Occipital lobe (tissue), 2 donors: ENCODE data around the gene TMEM198. TPM values are rescaled to one million over a fixed set of nuclear protein-coding genes. Genes with fewer than 3 reads are reported as not detected.

Experiments
- DNase-seq: peaks from one replicate; lab custom pipeline; 2025; lab: John Stamatoyannopoulos, UW
- total RNA-seq: library from RNA; depleted of rRNA; stranded (reverse); fragments of >200 nt; gene quantifications from one replicate; pipeline ENCODE4 v1.2.3, GENCODE V29; 2014

Gene TMEM198
- total RNA-seq, 1 donor from 2014 or later = 14.0 TPM

DNA sequence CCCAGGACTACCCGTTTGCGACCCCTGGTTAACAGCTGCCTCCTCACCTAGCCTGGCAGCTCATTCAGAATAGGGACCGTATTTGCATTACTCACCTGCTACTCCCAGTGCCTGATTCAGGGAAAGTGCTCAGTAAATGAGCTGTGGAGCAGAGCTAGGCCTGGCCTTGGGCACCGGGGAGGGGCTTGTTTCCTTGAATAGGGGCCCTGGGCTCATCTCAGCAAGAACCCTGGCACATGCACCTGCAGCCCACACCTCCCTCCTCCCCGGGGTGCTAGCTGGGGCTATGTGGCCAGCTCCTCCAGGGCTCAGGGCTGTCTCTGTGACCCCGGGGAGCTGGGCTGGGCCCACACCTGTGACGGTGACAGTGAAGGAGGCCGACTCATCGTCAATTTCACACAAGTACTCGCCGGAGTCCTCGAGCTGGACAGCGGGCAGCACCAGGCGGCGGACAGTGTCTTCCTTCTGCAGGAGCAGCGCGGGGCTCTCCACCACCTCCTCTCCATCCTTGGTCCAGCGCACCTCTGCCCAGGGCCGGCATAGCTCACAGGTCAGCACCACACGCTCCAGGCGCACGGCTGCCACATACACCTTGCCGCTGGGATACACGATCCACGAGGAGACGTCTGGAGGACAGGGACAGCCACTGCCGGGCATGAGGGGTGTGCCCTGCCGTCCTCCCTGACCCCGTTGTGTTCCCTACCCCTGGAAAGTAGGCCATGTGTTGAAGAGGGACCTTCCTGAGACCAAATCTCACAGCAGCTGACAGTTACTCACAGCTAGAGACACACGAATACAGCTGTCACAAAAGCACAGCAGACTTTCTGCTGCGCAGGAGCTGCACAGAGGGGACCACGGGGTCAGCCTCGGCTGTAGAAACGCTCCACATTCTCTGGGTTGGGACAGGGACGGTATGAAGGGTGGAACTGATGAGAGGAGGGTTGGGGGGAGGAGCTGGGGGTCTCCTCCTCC, 18.5 kb downstream of the TMEM198 start:
- no peak for DNase-seq

DNA sequence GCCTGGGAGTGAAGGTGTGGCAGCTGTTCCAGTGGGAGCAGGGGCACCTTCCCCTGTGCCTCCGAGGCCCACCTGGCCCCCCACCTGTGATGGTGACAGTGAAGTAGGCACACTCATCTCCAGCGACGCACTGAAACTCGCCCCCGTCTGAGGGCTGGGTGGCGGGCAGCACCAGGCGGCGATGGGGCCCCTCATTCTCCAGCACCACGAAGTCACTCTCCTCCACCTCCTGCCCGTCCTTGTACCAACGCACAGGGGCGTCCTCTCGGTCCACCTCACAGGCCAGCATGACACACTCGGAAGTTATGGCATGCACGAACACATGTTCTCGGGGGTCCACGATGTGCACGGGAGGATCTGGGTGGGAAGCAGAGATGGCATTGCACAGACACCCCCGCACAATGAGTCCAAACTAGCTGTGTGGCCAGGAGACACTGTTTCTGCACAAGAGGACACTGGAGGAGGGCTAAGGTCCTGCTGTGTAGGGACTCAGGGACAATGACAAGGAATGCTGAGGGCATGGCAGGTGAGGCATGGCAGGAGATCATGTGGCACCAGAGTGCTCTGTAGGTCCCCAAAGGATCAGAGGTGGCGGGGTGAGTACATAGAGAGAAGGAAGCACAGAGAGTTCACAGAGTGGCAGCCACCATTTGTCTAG, 19.6 kb downstream of the TMEM198 start:
- no peak for DNase-seq

DNA sequence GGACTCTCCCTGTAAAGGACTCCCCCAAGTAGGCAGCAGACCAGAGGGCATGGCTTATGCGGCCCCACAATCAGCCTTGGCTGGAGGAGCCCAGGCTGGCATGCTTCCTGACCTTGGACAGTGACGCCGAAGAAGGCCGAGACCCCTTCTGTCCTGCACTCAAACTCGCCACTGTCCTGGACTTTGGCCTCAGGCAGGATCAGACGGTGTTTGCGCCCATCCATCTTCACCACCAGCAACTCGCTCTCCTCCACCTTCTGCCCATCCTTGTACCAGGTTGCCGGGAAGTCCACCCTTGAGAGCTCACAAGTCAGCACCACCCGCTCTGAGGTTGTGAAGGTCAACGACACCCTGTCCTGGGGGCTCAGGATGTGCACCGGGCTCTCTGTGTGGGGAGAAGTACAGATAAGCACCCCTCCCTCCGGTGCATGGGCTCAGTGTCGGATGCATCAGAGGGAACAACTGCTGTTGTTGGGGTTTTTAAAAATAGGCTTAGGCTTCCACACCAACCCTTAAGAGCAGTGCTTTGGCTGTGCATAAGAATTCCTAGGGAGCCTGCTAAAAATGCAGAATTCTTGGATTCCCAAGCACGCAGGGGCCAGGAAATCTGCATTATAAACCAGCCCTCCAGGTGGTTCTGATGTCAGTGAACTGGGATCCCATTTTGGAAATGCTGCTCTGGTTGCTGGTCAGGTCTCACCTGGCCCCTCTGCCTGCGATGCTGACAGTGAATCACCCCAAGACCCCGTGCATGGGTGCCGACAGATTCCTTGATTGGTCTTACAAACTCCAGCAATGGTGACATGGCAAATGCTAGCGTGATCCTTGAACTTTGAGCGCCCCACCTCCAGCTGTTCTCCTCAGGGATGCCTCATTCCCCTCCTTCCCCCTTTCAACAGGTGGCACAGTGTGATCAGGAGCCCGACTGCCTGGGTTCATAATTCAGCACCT, 21.6 kb downstream of the TMEM198 start:
- DNase-seq = no peak

DNA sequence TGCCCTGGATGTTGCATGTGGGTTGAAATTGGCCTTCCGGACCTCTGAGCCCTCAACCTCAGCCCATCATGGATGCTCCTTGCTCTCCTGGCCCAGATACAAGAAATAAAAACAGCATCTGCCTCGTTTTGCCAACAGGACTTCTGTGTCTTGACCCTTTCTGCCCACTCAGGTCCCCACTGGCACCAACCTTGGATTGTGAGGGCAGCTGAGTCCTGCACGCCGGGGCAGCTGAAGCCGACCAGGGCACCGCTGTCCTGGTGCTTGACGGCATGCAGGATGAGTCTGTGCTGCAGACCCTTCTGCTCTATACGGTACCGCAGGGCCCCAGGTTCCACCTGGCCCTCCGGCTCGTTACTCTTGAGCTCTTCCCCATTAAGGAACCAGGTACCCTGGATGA, 22.8 kb downstream of the TMEM198 start:
- DNase-seq = no peak

DNA sequence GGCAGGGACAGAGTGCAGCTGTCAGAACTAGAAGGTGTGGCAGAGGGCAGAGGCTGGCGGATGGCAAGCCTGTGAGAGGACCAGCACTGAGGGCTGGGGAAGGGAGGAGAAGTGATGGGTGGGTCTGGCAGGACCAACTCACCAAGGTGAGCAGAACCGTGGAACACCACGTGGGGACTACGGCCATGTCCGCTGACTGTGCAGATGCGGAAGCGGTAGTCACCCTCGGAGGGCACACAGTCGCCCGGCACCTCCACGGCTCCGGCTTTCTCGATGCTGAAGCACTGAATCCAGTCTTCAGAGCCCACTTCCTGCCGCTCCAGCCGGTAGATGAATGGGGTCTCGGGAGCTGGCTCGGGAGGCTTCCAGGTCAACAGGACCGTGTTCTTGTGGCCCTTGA, 23.3 kb downstream of the TMEM198 start:
- DNase-seq = no peak

DNA sequence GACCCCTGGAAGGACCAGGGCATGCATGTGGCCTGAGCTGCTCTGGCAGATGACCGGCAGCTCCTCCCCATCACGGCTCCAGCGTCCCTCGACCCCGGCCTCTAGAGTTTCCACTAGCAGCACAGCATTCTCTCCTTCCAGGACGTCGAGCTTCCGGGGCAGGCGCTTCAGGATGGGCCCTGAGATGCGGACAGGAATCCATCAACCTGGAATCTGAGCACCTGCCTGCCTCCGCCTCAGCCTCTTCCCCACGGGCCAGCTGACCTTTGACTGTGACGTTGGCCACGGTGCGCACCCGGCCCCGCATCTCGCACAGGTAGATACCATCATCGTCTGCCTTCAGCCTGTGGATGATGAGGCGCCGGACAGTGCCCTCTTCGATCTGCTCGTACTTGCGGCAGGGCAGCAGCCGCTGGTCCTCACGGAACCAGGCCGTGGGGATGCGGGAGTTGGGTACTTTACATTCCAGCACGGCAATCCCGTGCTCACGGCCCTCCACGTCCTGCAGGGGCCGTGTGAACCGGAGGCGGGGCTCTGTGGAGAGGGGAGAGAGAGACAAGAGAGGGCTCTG, 24.0 kb downstream of the TMEM198 start:
- DNase-seq = no peak

DNA sequence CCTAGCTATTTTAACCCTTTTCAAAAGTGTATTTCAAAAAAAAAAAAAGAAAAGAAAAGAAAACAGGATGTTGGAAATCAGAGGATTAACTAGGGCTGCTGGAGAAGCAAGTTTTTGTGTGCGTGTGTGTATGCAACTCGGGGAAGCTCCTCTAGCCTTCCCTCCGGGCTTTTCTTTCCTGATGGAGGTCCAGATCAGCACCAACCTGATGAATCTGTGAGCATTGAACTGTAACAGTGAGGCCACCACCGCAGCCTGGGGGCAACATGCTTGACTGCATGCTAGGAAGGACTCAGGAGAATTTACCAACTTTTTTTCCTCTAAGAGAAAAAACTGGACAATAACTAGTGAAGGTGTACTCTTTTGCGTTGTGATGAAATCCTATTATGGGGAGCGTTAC, 25.2 kb downstream of the TMEM198 start:
- no peak for DNase-seq

DNA sequence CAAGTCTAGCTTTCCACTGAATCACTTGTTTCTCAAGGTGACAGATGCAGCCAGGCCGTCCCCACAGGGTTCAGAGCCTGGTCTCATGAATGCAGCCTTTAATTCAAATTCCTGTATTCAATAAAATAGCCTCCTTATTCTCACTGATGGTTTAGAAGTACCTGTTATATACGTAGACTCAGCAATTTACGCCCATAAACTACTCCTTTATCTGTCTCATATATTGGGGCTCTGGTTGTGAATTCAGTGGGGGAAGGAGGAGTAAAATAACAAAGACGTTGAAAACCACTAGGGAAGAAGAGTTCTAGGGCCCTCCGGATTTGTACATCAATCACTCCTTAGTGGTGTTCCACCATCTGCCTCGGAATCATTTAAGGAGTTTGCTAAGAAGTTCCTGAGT, 25.8 kb downstream of the TMEM198 start:
- DNase-seq = no peak

DNA sequence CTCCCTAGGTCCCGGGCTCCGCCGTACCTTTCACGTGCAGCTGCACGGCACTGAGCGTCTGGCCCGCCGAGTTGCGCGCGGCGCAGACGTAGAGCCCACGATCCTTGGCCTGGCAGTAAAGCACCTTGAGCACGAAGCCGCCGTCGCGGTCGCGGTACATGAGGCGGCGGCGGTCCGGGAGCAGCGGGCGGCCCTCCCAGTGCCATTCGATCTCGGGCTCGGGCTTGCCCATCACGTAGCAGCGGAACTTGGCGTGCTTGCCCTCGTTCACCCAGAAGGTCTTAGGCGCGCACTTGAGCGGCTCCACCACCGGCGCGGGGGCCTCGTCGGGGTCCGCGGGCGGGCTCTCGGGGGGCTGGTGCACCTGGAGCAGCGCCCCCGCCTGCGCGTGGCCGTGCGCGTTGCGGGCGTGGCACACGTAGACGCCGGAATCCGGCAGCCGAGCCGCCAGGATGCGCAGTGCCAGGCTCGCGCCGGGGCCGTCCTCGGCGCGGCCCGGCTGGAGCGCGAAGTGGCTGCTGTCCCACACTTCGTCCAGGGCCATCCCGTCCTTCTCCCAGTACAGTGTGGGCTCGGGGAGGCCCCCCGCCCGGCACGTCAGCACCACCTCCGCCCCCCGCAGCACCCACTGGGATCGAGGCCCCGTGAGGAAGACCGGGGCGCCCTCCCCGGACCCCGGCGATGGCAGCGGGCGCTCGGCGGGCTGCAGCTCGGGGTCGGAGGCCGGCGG, 26.5 kb downstream of the TMEM198 start:
- no peak for DNase-seq

DNA sequence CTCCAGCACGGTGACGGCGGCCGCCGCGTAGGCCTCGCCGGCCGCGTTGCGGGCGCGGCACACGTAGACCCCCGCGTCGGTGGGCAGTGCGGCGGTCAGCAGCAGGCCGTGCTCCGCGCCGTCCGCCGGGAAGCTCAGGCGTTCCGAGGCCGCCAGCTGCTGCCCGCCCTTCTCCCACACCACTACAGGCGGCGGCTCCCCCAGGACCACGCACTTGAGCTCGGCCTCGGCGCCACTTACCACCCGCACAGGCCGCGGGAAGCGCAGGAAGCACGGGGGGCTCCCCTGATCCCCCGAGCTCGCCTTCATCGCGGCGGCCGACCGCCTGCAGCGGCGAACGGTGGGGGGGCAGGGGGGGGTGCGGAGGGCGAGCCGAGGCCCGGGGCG, 27.1 kb downstream of the TMEM198 start:
- no peak for DNase-seq

DNA sequence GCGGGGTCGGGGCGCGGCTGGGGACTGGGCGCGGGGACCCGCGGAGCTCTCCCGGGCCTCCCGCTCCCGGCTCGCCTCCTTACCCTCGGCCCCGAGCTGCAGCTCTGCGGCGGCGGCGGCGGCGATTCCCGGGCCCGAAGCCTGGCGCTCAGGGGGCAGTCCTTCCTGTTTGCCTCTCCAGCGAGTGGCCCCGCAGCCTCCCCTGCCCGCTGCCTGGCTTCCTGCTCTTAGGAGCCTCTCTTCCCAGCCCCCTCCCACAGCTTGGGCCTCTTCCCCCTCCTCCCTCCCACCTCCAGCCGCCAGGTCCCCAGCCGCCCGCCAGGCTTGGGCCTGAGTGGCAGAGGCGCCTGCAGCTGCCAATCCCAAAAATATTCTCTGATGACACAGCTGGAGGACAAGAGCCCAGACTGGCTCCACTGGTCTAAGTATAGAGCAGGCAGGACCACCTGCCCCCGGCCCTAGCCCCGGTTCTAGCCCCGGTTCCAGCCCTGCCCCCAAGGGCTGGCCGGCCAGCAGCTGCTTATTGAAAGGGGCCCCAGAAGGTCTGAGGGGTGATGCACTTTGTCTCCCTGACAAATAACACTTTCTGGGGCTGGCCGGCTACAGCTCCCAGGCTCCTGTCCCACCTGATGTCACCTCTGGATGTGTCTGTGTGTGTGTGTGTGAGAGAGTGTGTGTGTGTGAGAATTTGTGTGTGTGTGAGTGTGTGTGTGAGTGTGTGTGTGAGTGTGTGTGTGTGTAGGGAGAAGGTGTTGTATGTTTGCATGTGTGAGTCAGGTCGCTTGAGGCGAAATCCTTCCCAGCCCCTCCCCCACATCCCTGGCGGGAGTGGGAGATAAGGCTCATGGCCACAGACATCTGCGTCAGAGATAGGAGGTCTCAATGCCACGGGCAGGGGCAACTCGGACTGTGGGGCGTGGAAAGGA, 27.7 kb downstream of the TMEM198 start, which contains the start of gene OBSL1:
OBSL1 (minus strand) TSS at position 229 of the 926 bp plus-strand sequence. CDS start 307 bp downstream, outside the sequence.
- peak; percentile 57 for DNase-seq

DNA sequence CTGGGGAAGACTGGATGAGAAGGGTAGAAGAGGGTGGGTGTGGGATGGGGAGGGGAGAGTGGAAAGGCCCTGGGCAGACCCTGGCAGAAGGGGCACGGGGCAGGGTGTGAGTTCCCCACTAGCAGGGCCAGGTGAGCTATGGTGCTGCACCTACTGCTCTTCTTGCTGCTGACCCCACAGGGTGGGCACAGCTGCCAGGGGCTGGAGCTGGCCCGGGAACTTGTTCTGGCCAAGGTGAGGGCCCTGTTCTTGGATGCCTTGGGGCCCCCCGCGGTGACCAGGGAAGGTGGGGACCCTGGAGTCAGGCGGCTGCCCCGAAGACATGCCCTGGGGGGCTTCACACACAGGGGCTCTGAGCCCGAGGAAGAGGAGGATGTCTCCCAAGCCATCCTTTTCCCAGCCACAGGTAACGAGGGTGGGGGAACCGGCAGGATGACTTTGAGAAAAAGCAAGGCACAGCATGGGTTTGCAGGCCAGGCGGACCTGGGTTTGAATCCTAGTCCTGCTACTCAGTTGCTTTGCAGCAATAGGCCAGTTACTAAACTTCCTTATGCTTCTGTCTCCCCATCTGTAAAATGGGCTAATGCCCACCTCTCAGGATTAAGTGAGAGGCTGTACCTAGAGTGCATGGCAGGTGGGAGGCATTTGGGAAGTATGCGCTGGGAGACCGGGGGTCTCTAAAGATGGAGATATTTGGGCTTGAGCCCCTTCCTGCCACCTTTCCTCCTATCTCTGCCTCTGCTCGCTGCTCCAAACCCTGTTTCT, 28.6 kb downstream of the TMEM198 start, which contains the start of gene INHA:
INHA (plus strand) TSS at position 74 of the 765 bp plus-strand sequence; CDS start at position 139, 65 bp downstream.
- DNase-seq = no peak

DNA sequence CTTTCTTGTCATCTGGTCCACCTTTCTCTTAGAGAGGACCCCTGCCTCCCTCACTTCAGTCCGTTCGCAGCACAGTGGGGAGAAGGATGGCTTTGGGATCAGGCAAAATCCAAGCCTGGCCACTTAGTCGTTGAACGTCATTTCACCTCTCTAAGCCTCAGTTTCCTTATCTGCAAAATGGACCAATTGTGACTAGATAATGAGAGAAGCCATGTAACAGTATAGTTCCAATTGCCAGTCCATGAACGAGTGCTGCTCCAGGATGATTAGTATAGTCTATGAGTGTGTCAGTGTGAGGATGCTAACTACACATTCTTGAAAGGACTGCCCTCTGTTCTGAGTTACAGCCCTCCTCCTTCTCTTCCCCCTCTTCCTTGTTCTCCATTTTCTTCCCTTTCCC, 29.3 kb downstream of the TMEM198 start:
- DNase-seq = no peak

DNA sequence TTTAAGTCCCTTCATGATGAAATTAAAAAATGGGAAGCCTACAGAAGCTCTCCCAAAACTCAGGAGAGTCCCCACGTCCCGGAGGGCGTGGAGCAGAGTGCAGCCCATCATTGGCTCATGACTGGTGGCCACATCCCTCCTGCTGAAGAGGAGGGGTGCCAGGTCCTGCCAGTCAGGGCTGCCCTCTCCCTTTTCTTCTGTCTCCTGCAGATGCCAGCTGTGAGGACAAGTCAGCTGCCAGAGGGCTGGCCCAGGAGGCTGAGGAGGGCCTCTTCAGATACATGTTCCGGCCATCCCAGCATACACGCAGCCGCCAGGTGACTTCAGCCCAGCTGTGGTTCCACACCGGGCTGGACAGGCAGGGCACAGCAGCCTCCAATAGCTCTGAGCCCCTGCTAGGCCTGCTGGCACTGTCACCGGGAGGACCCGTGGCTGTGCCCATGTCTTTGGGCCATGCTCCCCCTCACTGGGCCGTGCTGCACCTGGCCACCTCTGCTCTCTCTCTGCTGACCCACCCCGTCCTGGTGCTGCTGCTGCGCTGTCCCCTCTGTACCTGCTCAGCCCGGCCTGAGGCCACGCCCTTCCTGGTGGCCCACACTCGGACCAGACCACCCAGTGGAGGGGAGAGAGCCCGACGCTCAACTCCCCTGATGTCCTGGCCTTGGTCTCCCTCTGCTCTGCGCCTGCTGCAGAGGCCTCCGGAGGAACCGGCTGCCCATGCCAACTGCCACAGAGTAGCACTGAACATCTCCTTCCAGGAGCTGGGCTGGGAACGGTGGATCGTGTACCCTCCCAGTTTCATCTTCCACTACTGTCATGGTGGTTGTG, 30.9 kb downstream of the TMEM198 start:
- DNase-seq = no peak

DNA sequence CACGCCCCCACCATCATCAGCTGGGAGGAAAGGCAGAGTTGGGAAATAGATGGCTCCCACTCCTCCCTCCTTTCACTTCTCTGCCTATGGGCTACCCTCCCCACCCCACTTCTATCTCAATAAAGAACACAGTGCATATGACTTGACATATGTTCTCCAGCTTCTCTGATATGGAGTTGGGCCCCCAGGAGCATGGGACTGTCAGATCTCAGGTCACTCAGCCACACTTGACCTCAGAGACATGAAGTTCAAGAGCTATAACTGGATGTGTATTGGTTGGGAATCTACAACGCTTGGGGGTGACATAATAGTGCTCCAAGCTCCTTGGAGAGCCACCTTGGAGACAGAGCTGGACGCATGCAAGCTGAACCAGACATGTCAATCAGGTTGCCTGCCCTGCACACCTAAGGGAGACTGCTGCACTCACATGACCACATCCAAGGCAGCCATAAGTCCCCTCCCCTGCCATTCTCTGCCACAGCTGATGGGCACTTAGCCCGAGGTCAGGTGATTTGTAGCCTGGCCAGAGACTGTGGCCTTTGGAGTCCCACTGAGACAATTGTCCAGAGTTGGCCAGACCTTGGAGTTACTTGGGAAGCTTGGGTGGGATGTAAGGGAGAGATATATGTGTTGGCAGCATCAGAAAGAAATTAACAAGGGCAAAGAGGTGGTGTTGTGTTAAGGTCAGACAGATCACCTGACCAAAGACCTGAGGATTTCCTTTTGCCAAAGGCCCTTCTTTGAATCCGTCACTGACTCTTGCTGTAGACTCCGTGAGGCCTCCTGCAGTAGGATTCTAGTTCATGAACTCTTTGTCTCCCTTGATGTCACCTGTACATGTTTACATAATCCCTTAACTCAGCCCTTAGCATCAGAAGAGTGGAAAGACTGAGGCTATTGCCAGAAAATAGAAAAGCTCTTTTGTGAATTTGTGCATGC, 32.0 kb downstream of the TMEM198 start:
- no peak for DNase-seq
